Type B pancreatic cell (in vitro differentiated cells): ENCODE measurements around the gene CYFIP2. TPM values are rescaled to one million over a fixed set of nuclear protein-coding genes. Genes with fewer than 3 reads are reported as not detected.
"Not testable (repeated sequence)": the region's sequence is repeated elsewhere in the genome, so short reads cannot be mapped to it uniquely, and the experiment has no call there.

ENCODE experiments used
- DNase-seq: peaks from one replicate; pipeline ENCODE4 v3.0.0; 2021; ENCODE audit warnings: mixed read lengths; ENCODE audit not compliant: unreplicated experiment; ENCODE audit errors: extremely low spot score
- H3K27ac Mint-ChIP-seq: 2 replicates; pipeline ENCODE4 v1.8.0; 2021; ENCODE audit warnings: mild to moderate bottlenecking, mixed read lengths
- H3K27me3 Mint-ChIP-seq: 2 replicates; pipeline ENCODE4 v1.8.0; 2021; ENCODE audit warnings: mixed read lengths
- H3K36me3 Mint-ChIP-seq: 2 replicates; pipeline ENCODE4 v1.8.0; 2021; ENCODE audit warnings: mixed read lengths
- H3K4me1 Mint-ChIP-seq: one replicate; pipeline ENCODE4 v1.8.0; 2021; ENCODE audit warnings: mixed read lengths; ENCODE audit not compliant: unreplicated experiment
- H3K4me3 Mint-ChIP-seq: 2 replicates; pipeline ENCODE4 v1.8.0; 2021; ENCODE audit warnings: mild to moderate bottlenecking, mixed read lengths
- H3K9me3 Mint-ChIP-seq: 2 replicates; pipeline ENCODE4 v1.8.0; 2021; ENCODE audit warnings: mixed read lengths
- total RNA-seq: library from RNA; stranded (reverse); gene quantifications from 2 replicates; pipeline ENCODE4 v1.2.1, GENCODE V29; 2021; ENCODE audit warnings: low replicate concordance
- TF ChIP-seq, protein P1 (sequence below): fragments of 200-600 bp; sonication (generic); conservative IDR thresholded peaks from 2 replicates; pipeline ENCODE4 v1.5.0; 2021; ENCODE audit warnings: antibody characterized with exemption, mild to moderate bottlenecking

CYFIP2 gene
- total RNA-seq, 1 donor from 2014 or later, result 61.4 TPM

DNA sequence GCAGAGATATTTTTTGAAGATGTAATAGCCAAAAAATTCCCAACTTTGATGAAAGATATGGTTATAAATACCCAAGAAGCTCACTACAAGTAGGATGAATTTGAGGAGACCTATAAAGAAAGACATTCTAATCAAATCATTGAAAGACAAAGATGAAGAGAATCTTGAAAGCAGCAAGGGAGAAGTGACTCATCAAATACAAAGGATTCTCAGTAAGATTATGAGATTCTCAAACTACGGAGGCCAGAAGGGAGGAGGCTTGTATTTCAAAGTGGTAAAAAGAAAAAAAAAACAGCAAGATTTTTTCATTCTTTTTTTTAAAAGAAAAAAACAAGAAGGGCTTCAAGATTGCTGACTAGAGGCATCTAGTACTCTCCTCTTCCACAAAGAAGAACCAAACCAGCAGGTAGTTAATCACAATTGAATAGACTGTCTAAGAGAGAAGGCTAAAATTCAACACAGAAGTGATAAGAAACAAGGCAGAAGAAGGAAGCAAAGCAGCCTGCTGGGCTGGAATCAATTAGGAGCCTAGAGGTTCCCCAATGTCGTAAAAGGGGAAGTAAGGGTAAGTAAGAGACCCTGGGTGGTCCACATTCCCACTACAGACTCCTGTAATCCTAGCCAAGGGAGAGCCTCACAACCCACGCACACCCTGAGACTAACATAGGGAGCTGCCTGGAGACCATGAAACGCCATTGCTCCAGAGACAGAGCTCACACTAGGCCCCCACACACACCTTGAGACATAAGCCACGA is 135.0 kb downstream of the CYFIP2 start:
- Mint-ChIP-seq H3K27ac (no peak overlapping the region), H3K9me3 (peaks cover 11% of the 10 kb centered on the region), H3K4me1 (no peaks in the 10 kb centered on the region), H3K4me3 (no peak overlapping the region), H3K27me3 (no peaks in the 10 kb centered on the region), H3K36me3 (no peaks in the 10 kb centered on the region)
- TF ChIP-seq, protein P1, sequence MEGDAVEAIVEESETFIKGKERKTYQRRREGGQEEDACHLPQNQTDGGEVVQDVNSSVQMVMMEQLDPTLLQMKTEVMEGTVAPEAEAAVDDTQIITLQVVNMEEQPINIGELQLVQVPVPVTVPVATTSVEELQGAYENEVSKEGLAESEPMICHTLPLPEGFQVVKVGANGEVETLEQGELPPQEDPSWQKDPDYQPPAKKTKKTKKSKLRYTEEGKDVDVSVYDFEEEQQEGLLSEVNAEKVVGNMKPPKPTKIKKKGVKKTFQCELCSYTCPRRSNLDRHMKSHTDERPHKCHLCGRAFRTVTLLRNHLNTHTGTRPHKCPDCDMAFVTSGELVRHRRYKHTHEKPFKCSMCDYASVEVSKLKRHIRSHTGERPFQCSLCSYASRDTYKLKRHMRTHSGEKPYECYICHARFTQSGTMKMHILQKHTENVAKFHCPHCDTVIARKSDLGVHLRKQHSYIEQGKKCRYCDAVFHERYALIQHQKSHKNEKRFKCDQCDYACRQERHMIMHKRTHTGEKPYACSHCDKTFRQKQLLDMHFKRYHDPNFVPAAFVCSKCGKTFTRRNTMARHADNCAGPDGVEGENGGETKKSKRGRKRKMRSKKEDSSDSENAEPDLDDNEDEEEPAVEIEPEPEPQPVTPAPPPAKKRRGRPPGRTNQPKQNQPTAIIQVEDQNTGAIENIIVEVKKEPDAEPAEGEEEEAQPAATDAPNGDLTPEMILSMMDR, result no peak
- DNase-seq, result no peak

- Mint-ChIP-seq H3K9me3 (peaks cover 7% of the 10 kb centered on the region), H3K4me1 (no peaks in the 10 kb centered on the region)
Observed at GRCh38 chr5:157415838-157416237, 149.9 kb downstream of the CYFIP2 start.

DNA sequence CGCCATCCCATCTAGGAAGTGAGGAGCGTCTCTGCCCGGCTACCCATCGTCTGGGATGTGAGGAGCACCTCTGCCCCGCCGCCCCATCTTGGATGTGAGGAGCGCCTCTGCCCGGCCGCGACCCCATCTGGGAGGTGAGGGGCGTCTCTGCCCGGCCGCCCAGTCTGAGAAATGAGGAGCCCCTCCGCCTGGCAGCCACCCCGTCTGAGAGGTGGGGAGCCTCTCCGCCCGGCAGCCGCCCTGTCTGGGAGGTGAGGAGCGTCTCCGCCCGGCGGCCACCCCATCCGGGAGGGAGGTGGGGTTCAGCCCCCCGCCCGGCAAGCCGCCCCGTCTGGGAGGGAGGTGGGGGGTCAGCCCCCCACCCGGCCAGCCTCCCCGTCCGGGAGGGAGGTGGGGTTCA is 153.6 kb downstream of the CYFIP2 start:
- not testable (repeated sequence) for H3K9me3 Mint-ChIP-seq, H3K27ac Mint-ChIP-seq, H3K4me1 Mint-ChIP-seq, H3K36me3 Mint-ChIP-seq, DNase-seq, H3K27me3 Mint-ChIP-seq, H3K4me3 Mint-ChIP-seq

More at GRCh38 chr5:157415838-157416237, 149.9 kb downstream of the CYFIP2 start:
- Mint-ChIP-seq H3K36me3 (no peaks in the 10 kb centered on the region), H3K4me3 (no peak overlapping the region), H3K27me3 (peaks cover 4% of the 10 kb centered on the region), H3K27ac (no peak overlapping the region)
- no peak for DNase-seq
- TF ChIP-seq, protein P1, result no peak

- DNase-seq, H3K4me1 Mint-ChIP-seq, H3K4me3 Mint-ChIP-seq, H3K27ac Mint-ChIP-seq, H3K9me3 Mint-ChIP-seq, H3K36me3 Mint-ChIP-seq: not testable (repeated sequence)
- peaks cover 10% of the 10 kb centered on the region for H3K27me3 Mint-ChIP-seq
Observed at GRCh38 chr5:157429920-157430319, 164.0 kb downstream of the CYFIP2 start.

DNA sequence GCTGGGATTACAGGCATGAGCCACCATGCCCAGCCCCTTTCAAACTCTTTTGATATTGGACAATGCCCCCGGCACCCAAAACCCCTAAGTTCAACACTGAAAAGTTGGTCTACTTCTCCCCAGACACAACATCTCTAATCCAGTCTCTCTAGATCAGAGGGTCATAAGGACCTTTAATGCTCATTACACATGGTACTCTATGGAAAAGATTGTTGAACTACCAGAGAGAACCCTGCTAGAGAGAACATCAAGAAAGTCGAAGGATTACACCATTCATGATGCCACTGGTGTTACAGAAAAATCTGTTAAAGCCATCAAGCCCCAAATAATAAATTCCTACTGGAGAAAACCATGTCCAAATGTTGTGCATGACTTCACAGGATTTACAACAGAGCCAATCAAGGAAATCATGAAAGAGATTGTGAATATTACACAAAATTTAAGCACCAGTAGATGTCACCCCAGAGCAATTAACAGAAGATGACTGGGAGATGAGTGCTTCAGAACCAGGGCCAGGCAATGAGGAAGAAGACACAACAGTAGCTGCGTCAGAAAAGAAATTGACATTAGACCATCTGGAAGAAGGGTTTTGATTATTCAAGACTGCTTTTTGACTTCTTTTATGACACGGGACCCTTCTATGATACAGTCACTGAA is 165.7 kb downstream of the CYFIP2 start:
- H3K4me1 Mint-ChIP-seq, result no peaks in the 10 kb centered on the region

DNA sequence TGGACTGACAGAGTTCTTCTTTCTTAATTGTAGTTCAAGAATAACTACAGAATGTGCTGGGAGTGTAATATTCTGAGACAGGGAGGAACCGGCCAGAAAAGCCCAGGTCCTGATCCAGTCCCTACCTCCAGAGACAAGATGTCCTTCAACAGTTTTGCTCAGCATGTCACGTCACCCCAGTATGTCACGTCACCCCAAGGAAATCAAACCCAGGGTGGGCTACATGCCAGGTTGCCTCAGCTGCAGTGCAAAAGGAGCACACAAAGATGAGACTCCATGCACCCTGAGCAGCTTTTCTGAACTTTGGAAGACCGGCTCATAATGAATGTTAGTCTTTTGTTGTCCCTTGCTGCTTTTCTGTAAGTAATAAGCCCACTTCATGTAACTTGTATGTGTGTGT is 168.2 kb downstream of the CYFIP2 start:
- Mint-ChIP-seq H3K4me3 (no peak overlapping the region), H3K27me3 (no peaks in the 10 kb centered on the region), H3K36me3 (no peaks in the 10 kb centered on the region), H3K4me1 (no peaks in the 10 kb centered on the region), H3K27ac (no peak overlapping the region), H3K9me3 (no peaks in the 10 kb centered on the region)
- no peak for DNase-seq
- TF ChIP-seq, protein P1, result no peak

More for the DNA sequence above, 165.7 kb downstream of the CYFIP2 start:
- no peaks in the 10 kb centered on the region for H3K36me3 Mint-ChIP-seq
- H3K9me3 Mint-ChIP-seq, result no peaks in the 10 kb centered on the region
- H3K27me3 Mint-ChIP-seq, result peaks cover 10% of the 10 kb centered on the region
- H3K27ac Mint-ChIP-seq, result no peak overlapping the region
- TF ChIP-seq, protein P1, result peak; percentile 68
- no peak for DNase-seq
- H3K4me3 Mint-ChIP-seq, result no peak overlapping the region
